CD4-positive, alpha-beta T cell treated with Interleukin-12 subunit alpha and Interleukin-12 subunit beta, for 1 hour (primary cell): ENCODE results near the gene GPR3.
"Not testable (repeated sequence)": the region's sequence is repeated elsewhere in the genome, so short reads cannot be mapped to it uniquely, and the experiment has no call there.

ENCODE experiments used
- DNase-seq: peaks from one replicate; pipeline ENCODE4 v3.0.0-alpha.2; 2020

GPR3 gene

GRCh38 chr1:27430903-27431600 lies 38.6 kb downstream of the GPR3 start:
- DNase-seq = peak; percentile 53

GRCh38 chr1:27431601-27431940 lies 39.1 kb downstream of the GPR3 start:
- DNase-seq = no peak

- DNase-seq = not testable (repeated sequence)
Observed at GRCh38 chr1:27432725-27433124, 40.3 kb downstream of the GPR3 start.

GRCh38 chr1:27433706-27434105 lies 41.3 kb downstream of the GPR3 start:
- no peak for DNase-seq

GRCh38 chr1:27435566-27436203 lies 43.3 kb downstream of the GPR3 start:
- DNase-seq = peak; percentile 35

GRCh38 chr1:27436204-27437159 lies 44.1 kb downstream of the GPR3 start:
- peak; percentile 56 for DNase-seq

- no peak for DNase-seq
Observed at GRCh38 chr1:27438621-27439061, 46.2 kb downstream of the GPR3 start.

- DNase-seq = no peak
Observed at GRCh38 chr1:27439150-27439549, 46.7 kb downstream of the GPR3 start.

- no peak for DNase-seq
Observed at GRCh38 chr1:27444632-27445031, 52.2 kb downstream of the GPR3 start.
